HCT116 (cell line): ENCODE results near the gene METTL21A. TPM values are rescaled to one million over a fixed set of nuclear protein-coding genes. Genes with fewer than 3 reads are reported as not detected.

Experiments used
- total RNA-seq: library from RNA; stranded (reverse); gene quantifications from one replicate; pipeline ENCODE4 v1.2.1, GENCODE V29; 2021; ENCODE audit not compliant: unreplicated experiment

METTL21A gene
- total RNA-seq, 1 experiment from 2014 or later, result 25.7 TPM

Other genes starting within 250 kb of the METTL21A start
- gene CREB1, start 95.4 kb downstream of the METTL21A start, total RNA-seq, result 60.4 TPM
- 14.9 TPM for gene CCNYL1, start 86.2 kb upstream of the METTL21A start, total RNA-seq
- gene FZD5, start 144.5 kb upstream of the METTL21A start, total RNA-seq, result 9.0 TPM